Neural progenitor cell (in vitro differentiated cells): ENCODE results near the gene RNASE9.

Experiments
- EZH2 ChIP-seq: fragments of 200-600 bp; sonication (generic); IDR thresholded peaks from 2 replicates; pipeline ENCODE4 v1.6.1; 2017; ENCODE audit warnings: antibody characterized with exemption, mild to moderate bottlenecking, moderate library complexity
- TF ChIP-seq, protein P1 (sequence below): fragments of 200-600 bp; sonication (generic); IDR thresholded peaks from 2 replicates; pipeline ENCODE4 v1.5.1; 2017; ENCODE audit warnings: antibody characterized with exemption, mild to moderate bottlenecking

DNA sequence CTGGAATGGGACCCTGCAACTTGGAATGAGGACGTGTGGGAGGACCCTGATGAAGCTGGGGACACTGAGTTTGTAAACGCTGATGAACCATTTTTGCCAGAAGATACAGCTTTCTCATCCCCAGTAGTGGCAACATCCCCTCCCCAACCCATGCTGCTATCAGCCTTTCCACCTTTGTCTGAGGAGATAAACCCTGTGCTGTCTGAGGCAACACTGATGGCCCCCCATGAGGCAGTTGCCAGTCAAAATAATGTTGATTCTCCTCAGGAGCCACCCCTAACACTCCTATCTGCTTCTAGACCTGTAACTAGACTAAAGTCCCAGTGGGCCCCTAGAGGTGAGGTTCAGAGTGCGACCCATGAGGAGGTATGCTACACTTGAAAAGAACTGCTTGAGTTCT, 7.5 kb upstream of the RNASE9 start:
- TF ChIP-seq, protein P1, sequence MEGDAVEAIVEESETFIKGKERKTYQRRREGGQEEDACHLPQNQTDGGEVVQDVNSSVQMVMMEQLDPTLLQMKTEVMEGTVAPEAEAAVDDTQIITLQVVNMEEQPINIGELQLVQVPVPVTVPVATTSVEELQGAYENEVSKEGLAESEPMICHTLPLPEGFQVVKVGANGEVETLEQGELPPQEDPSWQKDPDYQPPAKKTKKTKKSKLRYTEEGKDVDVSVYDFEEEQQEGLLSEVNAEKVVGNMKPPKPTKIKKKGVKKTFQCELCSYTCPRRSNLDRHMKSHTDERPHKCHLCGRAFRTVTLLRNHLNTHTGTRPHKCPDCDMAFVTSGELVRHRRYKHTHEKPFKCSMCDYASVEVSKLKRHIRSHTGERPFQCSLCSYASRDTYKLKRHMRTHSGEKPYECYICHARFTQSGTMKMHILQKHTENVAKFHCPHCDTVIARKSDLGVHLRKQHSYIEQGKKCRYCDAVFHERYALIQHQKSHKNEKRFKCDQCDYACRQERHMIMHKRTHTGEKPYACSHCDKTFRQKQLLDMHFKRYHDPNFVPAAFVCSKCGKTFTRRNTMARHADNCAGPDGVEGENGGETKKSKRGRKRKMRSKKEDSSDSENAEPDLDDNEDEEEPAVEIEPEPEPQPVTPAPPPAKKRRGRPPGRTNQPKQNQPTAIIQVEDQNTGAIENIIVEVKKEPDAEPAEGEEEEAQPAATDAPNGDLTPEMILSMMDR, result no peak
- TF ChIP-seq EZH2, result no peak
